GM03348 (cell line): ENCODE measurements around the gene ARL5C.
A peak's percentile ranks its signal among the peaks of the same experiment; 100 is the strongest.

Source experiments
- DNase-seq: peaks from one replicate; pipeline ENCODE4 v3.0.0; 2012; ENCODE audit warnings: low spot score

The ARL5C gene, protein sequence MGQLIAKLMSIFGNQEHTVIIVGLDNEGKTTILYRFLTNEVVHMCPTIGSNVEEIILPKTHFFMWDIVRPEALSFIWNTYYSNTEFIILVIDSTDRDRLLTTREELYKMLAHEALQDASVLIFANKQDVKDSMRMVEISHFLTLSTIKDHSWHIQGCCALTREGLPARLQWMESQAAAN

DNA sequence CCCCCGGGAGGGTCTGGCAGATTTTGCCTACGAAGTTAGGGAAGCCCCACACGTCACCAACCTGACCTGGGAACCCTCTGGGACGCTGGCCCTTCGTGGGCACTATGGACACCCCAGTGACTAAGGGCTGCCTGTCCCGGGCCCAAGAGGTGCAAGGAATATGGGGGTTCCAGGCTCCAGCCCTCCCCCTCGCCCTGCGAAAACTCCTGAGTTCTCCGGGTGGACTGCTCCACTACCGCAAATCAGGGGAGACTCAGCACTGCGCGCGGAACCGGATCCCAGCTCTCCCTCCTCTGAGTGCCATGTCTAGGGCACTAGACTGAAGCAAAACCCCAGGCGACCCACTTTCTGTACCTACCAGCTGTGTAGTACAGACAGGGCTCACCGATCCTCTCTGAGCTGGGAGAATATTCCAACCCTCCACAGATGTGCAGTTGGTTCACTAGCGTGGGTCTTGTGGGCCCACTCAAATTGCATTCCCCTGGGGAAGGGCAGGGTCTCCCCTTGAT, at the start of gene ARL5C:
ARL5C (minus strand) TSS at position 321 of the 509 bp plus-strand sequence. CDS start 401 bp downstream, outside the sequence.
- DNase-seq: no peak

DNA sequence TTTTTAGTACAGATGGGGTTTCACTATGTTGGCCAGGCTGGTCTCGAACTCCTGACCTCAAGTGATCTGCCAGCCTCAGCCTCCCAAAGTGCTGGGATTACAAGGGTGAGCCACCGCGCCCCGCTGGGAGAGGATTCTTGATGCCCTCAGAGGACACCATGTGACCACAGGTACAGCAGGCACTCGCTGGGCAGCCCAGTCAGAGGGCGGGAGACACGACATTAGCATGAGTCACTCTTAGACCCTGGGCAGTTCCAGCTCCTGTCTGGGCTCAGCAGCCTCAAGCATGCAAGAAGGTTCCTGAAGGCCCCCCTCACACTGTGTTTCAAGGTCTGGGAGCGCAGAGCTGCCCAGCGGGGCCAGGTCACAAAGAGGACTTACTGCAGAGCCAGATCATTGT, 47.9 kb upstream of the ARL5C start:
- DNase-seq: no peak

GRCh38 chr17:39212841-39213480, 47.0 kb upstream of the ARL5C start:
- DNase-seq: no peak

GRCh38 chr17:39212195-39212810, 46.3 kb upstream of the ARL5C start:
- no peak for DNase-seq

DNA sequence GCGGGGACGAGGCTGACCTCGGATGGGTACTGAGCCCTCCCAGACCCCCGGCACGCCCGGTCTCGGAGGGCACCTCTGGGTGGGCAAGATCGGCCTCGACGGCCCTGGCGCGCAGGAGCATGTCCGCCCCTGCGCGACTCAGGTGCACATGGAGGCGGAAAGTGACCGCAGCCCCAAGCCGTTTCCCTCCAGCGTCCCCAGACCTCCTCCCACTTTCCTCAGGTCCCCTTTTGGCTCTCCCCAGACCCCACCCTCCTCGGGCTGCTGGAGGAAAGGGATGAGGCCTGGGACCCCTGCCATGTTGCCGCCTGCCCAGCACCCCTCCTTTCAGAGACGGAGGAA, 44.1 kb upstream of the ARL5C start:
- DNase-seq: no peak

GRCh38 chr17:39209317-39210092, 43.5 kb upstream of the ARL5C start:
- peak; percentile 83 for DNase-seq

GRCh38 chr17:39208893-39209292, 42.9 kb upstream of the ARL5C start:
- DNase-seq: no peak

GRCh38 chr17:39208136-39208535, 42.2 kb upstream of the ARL5C start:
- no peak for DNase-seq

- no peak for DNase-seq
These were observed 39.2 kb upstream of the ARL5C start for GRCh38 chr17:39205112-39205526.

DNA sequence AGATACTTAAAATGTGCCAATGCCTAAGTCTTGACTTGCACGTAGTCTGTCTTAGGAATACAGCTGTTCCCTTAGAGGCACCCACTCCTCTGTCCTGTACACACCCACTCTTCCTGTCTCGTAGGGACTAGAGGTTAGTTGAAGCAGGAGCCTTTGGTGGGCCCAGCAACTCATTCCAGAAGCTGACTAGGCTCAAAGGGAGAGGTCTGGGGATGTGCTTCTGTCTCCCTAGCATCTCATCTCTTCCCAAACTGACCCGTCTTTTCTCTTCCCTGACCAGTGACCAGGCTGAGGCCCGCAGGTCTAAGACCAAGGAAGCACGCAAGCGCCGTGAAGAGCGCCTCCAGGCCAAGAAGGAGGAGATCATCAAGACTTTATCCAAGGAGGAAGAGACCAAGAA, 38.3 kb upstream of the ARL5C start:
- no peak for DNase-seq

DNA sequence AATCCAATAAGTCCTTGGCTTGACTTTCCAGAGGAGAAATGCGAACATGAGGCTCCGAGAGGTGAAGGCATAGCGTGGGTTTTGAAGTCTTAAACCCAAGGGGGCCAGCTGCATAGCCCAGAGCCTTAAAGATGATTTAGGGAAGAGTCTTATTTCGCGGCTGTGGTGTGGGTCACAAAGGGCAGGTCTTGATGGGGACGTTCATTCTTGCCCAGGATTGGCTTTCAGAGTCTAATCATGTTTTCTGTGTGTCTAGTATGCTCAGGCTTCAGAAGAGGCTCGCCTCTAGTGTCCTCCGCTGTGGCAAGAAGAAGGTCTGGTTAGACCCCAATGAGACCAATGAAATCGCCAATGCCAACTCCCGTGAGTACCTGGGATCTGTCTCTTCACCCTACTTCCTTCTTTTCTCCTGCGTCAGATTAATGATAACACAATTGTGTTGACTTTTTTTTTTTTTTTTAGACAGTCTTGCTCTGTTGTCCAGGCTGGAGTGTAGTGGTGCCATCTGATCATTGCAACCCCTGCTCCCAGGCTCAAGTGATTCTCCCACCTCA, 35.1 kb upstream of the ARL5C start:
- no peak for DNase-seq

DNA sequence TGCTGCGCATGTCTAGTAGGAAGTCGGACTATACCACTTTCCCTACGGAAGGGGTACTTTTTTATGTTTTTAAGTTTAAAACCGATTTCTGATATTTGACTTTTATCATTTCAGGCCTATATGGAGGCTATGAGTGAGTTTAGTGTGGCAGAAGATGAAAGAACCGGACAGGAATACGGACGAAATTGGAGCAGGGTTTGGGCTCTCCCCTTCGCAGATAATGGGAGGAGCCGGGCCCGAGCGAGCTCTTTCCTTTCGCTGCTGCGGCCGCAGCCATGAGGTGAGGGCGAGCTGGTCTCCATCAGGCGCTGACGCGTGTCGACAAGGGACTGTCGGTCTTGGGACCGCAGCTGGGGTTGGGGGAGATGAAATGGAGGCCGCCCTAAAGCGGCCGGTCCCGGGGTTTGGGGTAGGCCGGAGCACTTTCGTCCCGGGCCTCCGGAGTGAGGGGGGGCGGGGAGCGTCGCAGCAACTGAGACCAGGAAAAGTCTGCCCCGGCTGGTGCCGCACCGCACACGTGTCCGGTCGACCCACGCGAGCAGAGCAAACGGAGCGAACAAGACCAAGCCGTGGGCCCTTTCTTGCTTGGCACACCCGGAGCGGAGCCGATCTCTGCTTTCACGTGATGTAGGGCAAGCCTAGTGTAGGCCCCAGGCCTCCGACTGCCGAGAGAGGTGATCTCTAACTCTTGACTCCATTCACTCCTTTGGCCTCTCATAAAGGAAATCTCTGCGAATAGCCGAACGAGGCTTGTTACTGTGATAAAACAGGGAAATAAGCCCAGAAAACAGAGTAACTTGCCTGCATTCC, 34.3 kb upstream of the ARL5C start, which contains the start of gene RPL19:
RPL19 (plus strand) TSS at position 214 of the 810 bp plus-strand sequence; CDS start at position 276, 62 bp downstream.
- peak; percentile 92 for DNase-seq

- peak; percentile 95 for DNase-seq
These were observed 33.8 kb upstream of the ARL5C start for GRCh38 chr17:39199820-39200069.

DNA sequence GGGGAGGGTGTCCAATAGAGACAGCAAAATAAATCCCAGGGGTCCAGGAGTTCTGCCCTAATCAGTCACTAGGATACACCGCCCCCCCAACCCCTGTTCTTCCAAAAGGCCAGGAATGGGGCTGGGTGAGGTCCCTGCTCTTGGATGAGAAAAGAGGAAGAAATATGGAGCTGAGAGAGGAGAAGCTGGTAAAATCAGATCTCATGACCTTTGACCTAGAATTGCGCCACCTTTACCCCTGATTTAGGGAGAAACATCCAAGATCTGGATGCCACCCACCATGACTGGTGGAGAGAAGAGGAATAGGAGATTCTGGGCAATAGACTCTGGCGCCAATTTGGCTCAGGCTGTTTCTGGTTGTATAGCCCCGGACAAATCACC, 32.2 kb upstream of the ARL5C start:
- no peak for DNase-seq

DNA sequence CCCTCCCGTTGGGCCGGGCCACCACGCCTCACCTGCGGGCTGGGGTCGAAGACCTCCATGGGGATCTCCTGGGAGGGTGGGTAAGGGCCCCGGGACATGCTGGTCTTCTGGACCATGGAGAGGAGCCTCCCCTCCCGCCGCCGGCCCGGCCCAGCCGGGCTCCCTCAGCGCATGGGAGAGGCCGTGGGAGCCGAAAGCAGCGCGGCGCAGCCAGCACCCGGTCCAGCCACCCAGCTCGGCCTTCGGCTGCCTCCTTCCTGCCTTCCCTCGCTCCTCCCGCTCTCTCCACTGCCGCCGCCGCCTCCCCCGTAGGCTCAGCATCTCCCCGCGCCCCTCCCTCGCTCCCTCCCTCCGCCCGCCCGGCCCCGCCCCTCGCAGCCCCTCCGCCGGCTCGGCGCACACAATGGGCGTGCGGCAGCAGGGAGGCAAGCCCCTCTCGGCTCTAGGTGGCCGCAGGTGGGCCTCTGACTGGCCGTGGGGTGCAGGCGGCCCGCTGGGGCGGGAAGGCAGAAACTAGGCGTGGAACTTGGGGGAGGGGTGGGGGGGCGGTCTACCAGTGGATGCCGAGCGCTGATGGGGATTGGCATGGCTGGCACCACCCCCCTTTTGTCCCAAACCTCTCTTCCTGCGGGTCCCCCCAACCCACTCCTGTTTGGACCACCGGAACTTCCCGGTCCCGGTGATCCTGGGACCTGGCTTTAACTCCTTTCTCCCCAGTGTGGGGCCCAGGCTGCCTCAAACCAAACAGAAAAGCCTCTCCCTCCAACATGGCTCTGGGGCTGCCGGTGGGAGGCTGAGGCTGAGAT, 31.6 kb upstream of the ARL5C start, which contains the start of gene CACNB1:
CACNB1 (minus strand) TSS at position 290 of the 806 bp plus-strand sequence; CDS start at position 116, 174 bp downstream.
- peak; percentile 95 for DNase-seq

GRCh38 chr17:39196808-39197291, 30.9 kb upstream of the ARL5C start:
- DNase-seq: peak; percentile 68

DNA sequence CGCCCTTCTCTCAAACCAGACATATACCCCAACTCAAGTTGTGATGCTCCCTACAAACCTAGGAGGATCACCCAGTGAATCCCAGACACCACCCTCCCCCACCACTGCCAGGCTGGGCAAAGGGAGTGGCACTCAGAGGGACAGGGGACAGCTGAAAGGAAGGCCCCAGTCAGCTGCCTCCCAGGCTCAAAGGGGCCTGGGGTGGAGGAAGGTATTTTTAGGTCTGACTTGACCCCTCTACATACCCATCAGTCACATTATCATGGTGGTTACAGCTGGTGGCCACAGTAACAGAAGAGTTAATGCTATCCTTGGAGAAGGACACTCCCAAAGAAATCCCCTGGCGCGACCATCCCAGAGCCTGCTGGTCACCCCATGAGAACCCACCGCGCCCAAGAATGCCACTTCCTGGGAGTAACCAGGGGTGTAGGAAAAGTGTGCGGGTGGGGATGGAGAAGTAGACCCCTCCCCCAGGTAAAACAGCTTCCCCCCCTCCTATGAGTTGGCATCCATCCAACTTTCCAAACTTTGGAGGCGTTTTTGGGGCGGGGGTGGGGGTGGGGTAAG, 30.4 kb upstream of the ARL5C start:
- peak; percentile 47 for DNase-seq

- DNase-seq: peak; percentile 47
These were observed 29.7 kb upstream of the ARL5C start for GRCh38 chr17:39195568-39196160.

DNA sequence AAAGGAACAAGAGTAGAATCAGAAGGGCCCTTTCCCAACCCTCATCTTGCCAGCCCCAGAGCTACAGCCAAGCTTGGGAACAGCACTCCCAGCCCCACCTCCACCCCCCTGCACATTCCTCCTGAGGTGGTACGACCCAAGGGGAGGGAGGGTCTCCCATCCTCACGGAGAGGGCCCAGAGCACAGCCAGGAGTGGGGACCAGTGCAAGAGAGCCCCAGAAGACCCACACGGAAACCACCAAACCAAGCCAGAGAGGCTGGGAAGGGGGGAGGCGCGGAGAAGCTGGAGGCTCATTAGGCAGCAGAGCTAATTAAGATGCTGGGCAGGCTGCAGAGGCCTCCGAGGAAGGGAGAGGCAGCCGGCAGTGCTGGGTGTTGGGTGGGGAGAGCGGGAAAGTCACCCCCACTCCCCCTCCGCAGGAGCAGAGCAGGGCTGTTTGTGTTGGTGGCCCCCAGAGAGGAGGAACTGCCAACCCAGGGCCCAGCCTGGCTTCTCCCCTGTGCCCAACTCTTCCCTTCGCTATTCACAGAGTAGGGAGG, 29.1 kb upstream of the ARL5C start:
- DNase-seq: peak; percentile 35
